GM19452 (cell line): ENCODE results near the gene ZSWIM4.
A peak's percentile ranks its signal among the peaks of the same experiment; 100 is the strongest.
"Not testable (repeated sequence)": the region's sequence is repeated elsewhere in the genome, so short reads cannot be mapped to it uniquely, and the experiment has no call there.

Experiments used
- ATAC-seq: cut with Tn5 transposase; IDR thresholded peaks from one replicate; pipeline ENCODE4 v1.9.1; 2021; ENCODE audit not compliant: unreplicated experiment

The ZSWIM4 gene

GRCh38 chr19:13848798-13849676, 53.8 kb downstream of the ZSWIM4 start:
- no peak for ATAC-seq

DNA sequence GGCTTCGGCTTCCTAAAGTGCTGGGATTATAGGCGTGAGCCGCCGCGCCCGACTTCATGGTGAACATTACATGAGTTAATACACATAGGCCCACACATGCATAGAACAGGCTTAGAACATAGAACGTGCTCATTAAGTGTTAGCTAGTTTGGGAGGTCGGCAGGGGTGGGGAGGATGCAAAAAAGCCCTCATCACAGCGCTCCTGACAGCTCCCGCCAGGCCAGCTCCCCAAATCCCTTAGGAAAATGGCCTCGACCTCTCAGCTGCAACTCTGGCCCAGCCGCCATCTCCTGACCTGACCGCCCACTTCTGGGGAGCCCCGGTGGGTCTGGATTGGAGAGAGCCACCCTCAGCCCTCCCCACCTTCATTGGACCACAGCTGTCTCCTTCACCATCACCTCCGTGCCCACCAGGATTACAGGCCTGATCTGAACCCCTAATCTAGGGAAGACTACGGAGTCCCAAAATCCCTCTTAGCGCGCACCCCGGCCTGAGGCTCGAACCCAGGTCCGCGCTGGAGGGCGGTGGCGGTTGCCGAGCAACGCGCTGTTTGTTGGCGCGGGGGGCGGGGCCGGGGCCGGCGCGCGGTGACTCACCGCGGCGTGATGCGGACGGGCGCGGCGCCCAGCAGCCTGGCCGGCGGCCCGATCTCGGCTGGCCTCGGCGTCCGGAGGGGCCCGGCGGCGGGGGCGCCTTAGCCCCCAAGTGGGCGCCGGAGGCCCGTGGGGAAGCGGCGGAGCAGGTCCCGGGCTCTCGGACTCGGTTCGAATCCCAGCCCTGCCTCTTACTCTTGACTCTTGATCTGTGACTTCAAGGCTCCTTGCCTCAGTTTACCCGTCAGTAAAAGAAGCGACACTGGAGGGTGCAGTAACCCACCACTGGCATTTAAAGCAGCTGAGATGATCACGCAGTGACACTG, 55.0 kb downstream of the ZSWIM4 start:
- no peak for ATAC-seq

DNA sequence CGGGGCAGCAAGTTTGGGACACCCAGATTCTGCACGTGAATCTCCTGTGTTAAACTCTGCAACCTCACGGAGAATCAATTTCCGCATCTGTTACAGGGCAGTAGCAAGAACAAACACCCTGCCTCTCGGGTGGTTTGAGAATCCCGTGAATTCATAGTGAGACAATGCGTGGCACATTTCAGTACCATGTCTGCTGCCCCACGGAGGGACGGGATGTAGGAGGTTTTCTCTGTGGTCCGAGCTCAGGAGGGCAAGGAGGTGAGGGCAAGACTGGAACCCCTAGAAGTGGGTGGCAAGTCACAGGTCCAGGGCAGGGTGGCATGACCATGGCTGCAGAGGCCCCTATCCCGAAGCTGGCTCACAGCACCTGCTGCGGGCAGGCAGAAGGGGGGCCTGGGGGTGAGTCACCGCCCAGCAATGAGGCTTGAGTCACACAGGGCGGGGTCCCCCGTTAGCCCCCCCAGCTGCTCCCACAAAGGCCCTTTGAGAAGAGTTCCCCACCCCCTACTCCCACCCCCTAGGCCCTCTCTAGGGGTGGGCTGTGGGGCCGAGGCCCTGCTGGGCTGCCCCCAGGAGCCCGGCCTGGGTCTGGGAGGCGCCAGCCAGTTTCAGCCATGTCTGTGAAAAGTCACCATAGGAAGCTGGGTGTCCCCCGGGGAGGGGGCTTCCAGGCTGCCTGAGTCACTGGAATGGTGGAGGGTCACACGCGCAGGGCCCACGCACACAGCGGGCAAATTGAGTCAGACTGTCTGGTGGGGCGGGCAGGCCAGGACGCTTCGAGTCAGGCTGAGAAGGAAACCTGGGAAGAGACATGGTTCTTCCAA, 55.9 kb downstream of the ZSWIM4 start:
- no peak for ATAC-seq

- not testable (repeated sequence) for ATAC-seq
Measured at GRCh38 chr19:13851734-13852114, 56.5 kb downstream of the ZSWIM4 start.

GRCh38 chr19:13852171-13852707, 57.0 kb downstream of the ZSWIM4 start:
- ATAC-seq = not testable (repeated sequence)

- ATAC-seq = no peak
Measured at GRCh38 chr19:13856497-13856896, 61.3 kb downstream of the ZSWIM4 start.

DNA sequence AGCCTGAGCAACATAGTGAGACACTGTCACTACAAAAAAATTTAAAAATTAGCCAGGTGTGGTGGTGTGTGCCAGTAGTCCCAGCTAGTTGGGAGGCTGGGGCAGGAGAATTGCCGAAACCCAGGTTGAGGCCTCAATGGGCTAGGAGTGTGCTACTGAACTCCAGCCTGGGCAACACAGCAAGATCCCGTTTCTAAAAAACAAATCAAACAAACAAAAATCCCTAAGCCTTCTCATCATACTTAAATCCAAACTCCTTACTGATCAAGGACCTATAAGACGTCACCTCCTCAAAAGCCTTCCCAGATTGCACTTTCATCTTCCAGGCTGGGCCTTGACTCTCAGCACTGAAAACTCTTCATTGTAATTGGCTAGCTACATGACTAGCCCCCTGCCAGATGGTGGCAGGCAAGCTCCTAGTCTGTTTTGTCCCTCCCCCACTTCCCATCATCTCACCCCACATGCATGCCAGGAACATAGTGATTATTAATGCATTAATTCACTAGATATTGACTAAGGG, 64.2 kb downstream of the ZSWIM4 start:
- ATAC-seq = no peak

DNA sequence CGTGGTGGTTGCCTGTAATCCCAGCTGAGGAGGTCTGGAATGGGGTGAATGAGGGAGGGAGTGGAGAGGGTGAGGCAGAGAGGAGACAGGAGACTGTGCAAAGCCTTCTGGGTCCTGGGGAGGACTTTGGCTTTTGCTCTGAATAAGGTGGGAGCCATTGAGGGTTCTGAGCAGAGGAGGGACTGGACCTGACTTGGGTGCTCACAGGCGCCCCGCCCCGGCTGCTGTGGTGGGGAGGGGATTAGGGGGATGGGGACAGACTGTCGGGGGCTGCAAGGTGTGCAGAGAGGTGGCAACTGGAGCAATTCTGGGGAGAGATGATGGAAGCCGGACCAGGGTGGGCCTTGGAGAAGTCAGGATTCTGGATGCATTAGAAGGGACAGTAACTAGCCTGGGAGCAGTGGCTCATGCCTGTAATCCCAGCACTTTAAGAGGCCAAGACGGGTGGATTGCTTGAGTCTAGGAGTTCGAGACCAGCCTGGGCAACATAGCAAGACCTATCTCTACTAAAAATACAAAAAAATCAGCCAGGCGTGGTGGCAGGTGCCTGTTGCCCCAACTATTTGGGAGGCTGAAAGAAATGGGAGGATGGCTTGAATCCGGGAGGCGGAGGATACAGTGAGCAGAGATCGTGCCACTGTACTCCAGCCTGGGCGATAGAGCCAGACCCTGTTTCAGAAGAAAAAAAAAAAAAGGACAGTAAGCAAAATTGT, 65.6 kb downstream of the ZSWIM4 start:
- ATAC-seq = no peak

DNA sequence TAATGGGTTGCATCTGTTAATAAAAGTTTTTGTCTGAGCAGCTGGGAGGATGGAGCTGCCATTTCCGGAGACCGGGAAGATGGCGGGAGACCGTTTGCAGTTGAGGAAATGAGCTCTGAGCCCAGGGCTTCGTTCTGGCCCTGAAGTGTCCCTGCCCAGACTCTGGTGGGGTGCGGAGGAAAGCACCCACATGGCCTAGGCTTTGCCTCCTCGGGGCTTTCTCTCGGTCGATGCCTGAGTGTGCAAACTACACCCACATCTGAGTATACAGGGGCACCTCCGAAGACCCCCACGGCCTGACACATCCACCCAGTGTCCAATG, 66.1 kb downstream of the ZSWIM4 start:
- ATAC-seq = no peak

DNA sequence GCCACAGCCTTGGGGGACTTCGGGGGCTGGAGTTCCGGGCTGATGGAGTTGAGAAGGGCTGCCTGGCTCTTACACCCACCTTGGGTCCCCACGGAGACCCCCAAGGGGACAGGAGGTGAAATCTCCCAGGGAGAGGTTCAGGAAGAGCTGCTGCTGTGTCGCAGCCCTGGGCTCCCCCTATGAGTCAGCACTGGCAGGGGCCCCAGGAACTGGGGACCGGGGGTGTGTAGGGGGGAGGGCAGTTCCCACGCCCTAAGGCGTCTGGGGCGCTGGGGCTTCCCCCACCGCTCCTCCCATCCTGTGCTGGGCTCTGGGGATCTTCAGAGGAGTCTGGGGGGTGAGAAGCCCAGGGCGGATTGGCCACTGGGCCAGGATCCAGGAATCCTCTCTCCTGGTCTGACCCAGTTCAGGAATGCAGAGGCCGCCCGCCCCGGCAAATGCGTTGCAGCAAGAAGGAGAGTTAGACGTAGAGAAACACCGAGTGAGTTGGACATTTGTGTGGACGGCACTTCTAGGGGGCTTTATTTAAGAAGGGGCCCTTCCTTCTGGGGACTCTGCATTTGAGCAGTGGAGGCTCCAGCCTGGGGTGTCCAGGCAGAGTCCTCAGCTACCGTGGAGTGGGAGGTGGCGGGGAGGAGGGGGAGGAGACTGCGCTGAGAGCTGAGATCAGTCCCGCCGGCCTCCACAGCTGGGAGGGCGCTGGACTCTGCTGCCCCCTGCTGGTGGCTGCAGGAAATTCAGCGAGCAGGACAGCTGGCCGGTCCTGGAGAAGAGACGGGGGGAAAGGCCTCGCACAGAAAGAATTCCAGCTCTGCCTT, 66.7 kb downstream of the ZSWIM4 start:
- ATAC-seq = peak; percentile 68

GRCh38 chr19:13864046-13864666, 68.9 kb downstream of the ZSWIM4 start:
- ATAC-seq = no peak

DNA sequence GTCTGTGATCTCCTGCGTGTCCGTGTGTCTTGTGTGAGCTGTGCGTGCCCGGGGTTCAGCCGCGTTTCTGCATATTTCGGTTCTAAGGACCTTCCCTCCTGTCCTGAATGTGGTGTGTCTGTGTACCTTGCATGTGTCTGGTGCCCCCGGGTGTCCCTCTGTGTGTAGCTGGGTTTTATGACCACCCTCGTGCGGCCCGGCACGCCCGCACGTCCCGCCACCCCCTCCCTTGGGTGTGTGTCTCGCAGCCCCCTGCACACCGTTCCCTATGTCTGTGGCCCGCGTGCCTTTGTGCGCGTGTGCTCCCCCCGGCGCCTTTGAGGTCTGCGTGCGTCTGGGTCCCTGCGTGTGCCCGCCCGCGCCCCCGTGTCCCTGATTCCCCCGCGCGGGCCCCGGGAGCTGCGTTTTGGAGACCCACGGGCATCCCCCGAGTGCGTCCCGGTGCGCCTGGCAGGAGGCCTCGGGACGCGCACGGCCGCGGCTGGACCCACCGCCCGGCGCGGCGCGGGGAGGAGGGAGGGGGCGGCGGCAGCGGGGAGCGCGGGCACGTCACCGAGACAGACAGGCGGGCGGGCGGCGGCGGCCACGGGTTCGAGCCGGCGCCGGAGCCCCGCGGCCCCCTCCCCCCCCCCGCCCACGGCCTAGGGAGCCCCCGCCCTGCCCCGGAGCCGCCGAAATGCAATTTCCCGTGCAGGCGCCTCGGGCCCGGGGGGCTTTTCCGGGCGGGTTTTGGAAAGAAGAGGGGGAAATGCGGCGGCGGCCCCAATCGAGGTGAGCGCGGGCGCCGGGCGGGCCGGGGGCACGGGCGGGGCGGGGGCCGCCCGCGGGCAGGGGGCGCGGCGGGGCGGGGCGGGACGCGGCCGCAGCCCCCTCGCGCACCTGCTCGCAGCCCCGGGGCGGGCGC, 69.7 kb downstream of the ZSWIM4 start:
- ATAC-seq = no peak

DNA sequence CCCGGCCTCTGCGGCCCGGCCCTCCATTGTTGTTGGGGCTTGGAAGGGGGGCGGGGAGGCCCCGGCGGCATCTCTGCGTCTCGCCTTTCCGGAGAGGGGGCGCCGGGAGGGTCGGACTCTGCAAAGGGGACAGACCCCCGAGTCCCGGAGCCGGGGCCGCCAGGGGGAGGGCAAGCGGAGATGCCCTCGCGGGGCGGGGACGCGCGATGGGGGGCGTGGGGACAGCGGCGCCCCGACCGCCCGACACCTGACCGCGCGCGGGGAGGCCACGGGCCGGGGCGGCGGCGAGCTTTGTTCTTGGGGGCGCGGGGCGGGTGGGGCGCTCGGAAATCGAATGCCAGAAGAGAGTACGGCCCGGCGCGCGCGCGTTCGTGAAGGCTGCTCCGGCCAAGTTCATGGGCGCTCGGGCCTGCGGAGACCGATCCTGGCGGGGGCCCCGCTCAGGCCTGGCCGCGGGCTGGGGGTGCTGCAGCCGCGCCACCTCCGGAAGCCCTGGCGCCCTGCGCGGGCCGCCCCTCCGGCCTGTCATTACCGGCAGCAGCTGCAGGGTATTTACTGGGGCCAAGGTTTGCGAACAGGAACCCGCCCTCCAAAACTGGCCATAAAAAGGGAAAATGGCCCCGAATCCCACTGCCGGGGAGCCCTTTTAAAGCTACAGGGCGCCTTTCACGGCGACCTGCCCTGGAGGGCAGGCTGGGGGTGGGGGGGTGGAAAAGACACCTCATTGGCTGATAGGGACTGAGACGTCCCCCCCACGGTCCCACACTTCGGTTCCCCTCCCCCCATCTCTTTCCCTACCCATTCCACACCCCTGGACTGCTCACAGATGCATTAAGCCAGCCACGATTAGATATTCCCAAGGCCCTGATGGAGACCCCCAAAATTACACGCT, 70.6 kb downstream of the ZSWIM4 start:
- no peak for ATAC-seq

DNA sequence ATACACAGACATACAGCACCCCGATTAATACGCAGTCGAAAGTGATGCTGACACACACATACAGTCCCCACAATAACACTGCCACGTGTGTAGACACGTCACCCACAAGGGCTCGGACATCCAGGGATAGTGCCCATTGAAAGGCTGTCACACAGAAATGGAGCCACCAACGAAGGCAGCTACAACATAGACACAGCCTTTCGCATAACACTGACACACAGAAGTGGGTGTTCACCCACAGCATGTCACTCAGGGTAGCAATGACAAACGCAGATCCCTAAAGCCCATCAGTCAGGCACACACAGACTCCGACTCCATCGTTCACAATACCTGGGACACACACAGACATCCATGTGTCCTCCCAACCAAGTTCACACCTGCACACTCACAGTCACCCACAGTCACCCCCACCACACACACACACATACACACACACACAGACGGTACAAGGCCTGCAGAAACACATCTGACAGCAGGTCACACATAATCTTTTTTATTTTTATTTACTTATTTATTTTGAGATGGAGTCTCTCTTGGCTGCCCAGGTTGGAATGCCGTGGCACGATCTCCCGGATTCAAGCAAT, 71.3 kb downstream of the ZSWIM4 start:
- ATAC-seq = no peak

DNA sequence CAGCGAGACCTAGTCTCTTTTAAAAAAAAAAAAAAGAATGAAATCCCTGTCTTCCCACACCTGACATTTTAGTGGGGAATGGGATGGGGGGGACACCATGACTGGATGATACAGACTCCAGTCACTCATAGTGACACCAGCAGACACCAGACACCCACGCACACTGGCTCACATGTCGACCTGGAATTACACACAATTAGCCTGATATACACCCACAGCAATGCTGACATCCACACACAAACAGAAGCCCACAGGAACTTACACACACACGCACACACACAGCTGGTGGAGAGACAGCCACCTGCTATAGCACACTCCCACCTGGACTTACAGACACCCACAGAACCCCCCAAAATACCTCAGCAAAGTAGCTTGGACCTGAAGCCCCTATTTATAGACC, 73.4 kb downstream of the ZSWIM4 start:
- ATAC-seq = no peak

DNA sequence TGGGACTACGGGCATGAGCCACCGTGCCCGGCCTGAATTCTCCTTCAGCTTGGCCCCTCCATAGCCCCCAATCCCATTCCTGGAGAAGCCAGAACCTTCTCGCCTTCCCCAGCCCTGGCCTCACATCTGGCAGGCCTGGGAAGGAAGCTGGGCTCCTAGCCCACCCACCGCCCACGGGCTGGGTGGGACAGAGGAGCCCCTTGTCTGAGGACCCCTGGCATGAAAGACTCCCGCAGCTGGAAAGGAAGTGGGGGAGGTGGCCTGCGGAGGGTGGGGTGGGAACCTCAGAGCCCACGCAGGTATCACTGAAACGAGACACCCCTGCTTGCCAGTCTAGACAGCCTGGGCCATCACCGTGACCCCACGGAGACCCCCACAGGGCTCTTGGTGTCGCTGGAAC, 74.0 kb downstream of the ZSWIM4 start:
- ATAC-seq = no peak
